ENCODE data around the gene NTN5. TPM values are rescaled to one million over a fixed set of nuclear protein-coding genes. Genes with fewer than 3 reads are reported as not detected.

NTN5 gene
- total and polyA plus RNA-seq, 9 of the 15 experiments (the other 6 are each of a cell fraction or from before 2014, with no cell fraction given), result not detected

GRCh38 chr19:48646001-48646721 is 26.7 kb downstream of the NTN5 start, which contains the start of gene CA11 (continued):
- TF ChIP-seq ZNF592 (IDR thresholded peaks at IDR 0.05) (no peak), ZNF143 (CRISPR knock-in tag; IDR thresholded peaks at IDR 0.05) (peak; percentile 5; the same call in 1 of the 2 replicates), ZFP36 (IDR thresholded peaks at IDR 0.05; ENCODE audit: low read depth, low read length, partially characterized antibody) (no peak), ZNF318 (IDR thresholded peaks at IDR 0.05; ENCODE audit: borderline replicate concordance in 1 of 2, low read depth in 1 of 2) (no peak), MYBL2 (IDR thresholded peaks at IDR 0.05; ENCODE audit: low read depth) (no peak), MYBL2 (CRISPR knock-in tag; IDR thresholded peaks at IDR 0.05; ENCODE audit: borderline replicate concordance) (no peak), NCOA6 (IDR thresholded peaks at IDR 0.05) (no peak), ZNF740 (CRISPR knock-in tag; IDR thresholded peaks at IDR 0.05) (peak; percentile 96), ZNF740 (tag; IDR thresholded peaks at IDR 0.05) (peak in 1 of 2 experiments; percentile 98; a peak in 2 of 4 replicates), CTCF (IDR thresholded peaks at IDR 0.05 in 2 of 3, conservative IDR thresholded peaks at IDR 0.05 in 1 of 3; ENCODE audit: insufficient read depth in 2 of 3, low read depth in 1 of 3, low read length in 3 of 3) (peak; percentile 75 to 96 (median 95))
